ENCODE data around the gene TMEM115.

The TMEM115 gene

GRCh38 chr3:50323092-50323600 lies 36.2 kb downstream of the TMEM115 start:
- no peak for TF ChIP-seq CTCF (IDR thresholded peaks at IDR 0.05)
- no peaks in the 10 kb centered on the region for H3K27me3 ChIP-seq
- peaks cover 89 to 94% of the 10 kb centered on the region in 2 experiments for H3K4me1 ChIP-seq (ENCODE audit: control insufficient read depth in 1 of 2, insufficient read depth in 1 of 2, low read depth in 1 of 2, low read length in 1 of 2)
- H3K36me3 ChIP-seq, result peaks cover 6% of the 10 kb centered on the region
- peak overlapping the region; percentile 72 to 77 for H3K4me3 ChIP-seq (ENCODE audit: low read depth in 1 of 2, low read length in 1 of 2)
- no peaks in the 10 kb centered on the region for H3K9me3 ChIP-seq
- peak overlapping the region; percentile 95 for H3K27ac ChIP-seq

- Histone ChIP-seq H3K4me1 (ENCODE audit: control insufficient read depth in 1 of 2, insufficient read depth in 1 of 2, low read depth in 1 of 2, low read length in 1 of 2) (peaks cover 92 to 96% of the 10 kb centered on the region in 2 experiments), H3K4me3 (ENCODE audit: low read depth in 1 of 2, low read length in 1 of 2) (peak within 1 kb of the TSS; percentile 72 to 77), H3K27me3 (no peaks in the 10 kb centered on the region), H3K36me3 (peaks cover 6% of the 10 kb centered on the region), H3K9me3 (no peaks in the 10 kb centered on the region), H3K27ac (peak within 1 kb of the TSS; percentile 95)
- TF ChIP-seq CTCF (IDR thresholded peaks at IDR 0.05), result no peak
Measured at GRCh38 chr3:50322386-50323091, 36.8 kb downstream of the TMEM115 start, which contains the start of gene HYAL2. Gene HYAL2 (minus strand): TSS chr3:50322745. CDS start chr3:50320489, 2,256 bp downstream.

GRCh38 chr3:50322115-50322385 lies 37.3 kb downstream of the TMEM115 start:
- H3K27ac ChIP-seq, result peak overlapping the region; percentile 95
- peak overlapping the region; percentile 72 to 77 for H3K4me3 ChIP-seq (ENCODE audit: low read depth in 1 of 2, low read length in 1 of 2)
- H3K9me3 ChIP-seq, result no peaks in the 10 kb centered on the region
- TF ChIP-seq CTCF (IDR thresholded peaks at IDR 0.05), result no peak
- H3K27me3 ChIP-seq, result no peaks in the 10 kb centered on the region
- peaks cover 6% of the 10 kb centered on the region for H3K36me3 ChIP-seq
- peaks cover 87 to 94% of the 10 kb centered on the region in 2 experiments for H3K4me1 ChIP-seq (ENCODE audit: control insufficient read depth in 1 of 2, insufficient read depth in 1 of 2, low read depth in 1 of 2, low read length in 1 of 2)

GRCh38 chr3:50321336-50322114 lies 37.8 kb downstream of the TMEM115 start:
- Histone ChIP-seq H3K36me3 (peaks cover 9% of the 10 kb centered on the region), H3K4me1 (ENCODE audit: control insufficient read depth in 1 of 2, insufficient read depth in 1 of 2, low read depth in 1 of 2, low read length in 1 of 2) (peaks cover 82 to 95% of the 10 kb centered on the region in 2 experiments), H3K27me3 (no peaks in the 10 kb centered on the region), H3K4me3 (ENCODE audit: low read depth in 1 of 2, low read length in 1 of 2) (peak overlapping the region; percentile 72 to 77), H3K27ac (peak overlapping the region; percentile 95), H3K9me3 (no peaks in the 10 kb centered on the region)
- TF ChIP-seq CTCF (IDR thresholded peaks at IDR 0.05), result peak; percentile 78

GRCh38 chr3:50320853-50321335 lies 38.4 kb downstream of the TMEM115 start:
- Histone ChIP-seq H3K9me3 (no peaks in the 10 kb centered on the region), H3K4me3 (ENCODE audit: low read depth in 1 of 2, low read length in 1 of 2) (peak overlapping the region; percentile 72 to 77), H3K27ac (peak overlapping the region; percentile 95), H3K4me1 (ENCODE audit: control insufficient read depth in 1 of 2, insufficient read depth in 1 of 2, low read depth in 1 of 2, low read length in 1 of 2) (peaks cover 76 to 90% of the 10 kb centered on the region in 2 experiments), H3K27me3 (no peaks in the 10 kb centered on the region), H3K36me3 (peaks cover 9% of the 10 kb centered on the region)
- TF ChIP-seq CTCF (IDR thresholded peaks at IDR 0.05), result no peak

All from neutrophil (primary cell).